HCT116 (cell line): Measurements from ENCODE around the gene SCCPDH. TPM values are rescaled to one million over a fixed set of nuclear protein-coding genes. Genes with fewer than 3 reads are reported as not detected.

Source experiments
- ATAC-seq: fragments of 200-7000 bp; cut with Tn5 transposase; 2 replicates; pipeline ENCODE4 v1.9.1; 2020; ENCODE audit warnings: mild to moderate bottlenecking, moderate library complexity
- BruUV-seq: library from RNA; stranded (reverse); fragments of 400-500 nt; replicated peaks from 2 replicates; lab custom pipeline; 2021; lab: Mats Ljungman, UMichigan
- CTCF ChIA-PET: fragments of 300-600 bp; sonication (Branson Sonifier 250); formaldehyde crosslinking; loops from one replicate; lab custom pipeline; 2021; ENCODE audit warnings: antibody characterized with exemption; lab: Charles Lee
- POLR2A ChIA-PET: fragments of 300-600, 350-600 bp; sonication (Branson Sonifier 250); formaldehyde crosslinking; loops from one replicate; lab custom pipeline; 2021; ENCODE audit warnings: antibody characterized with exemption; lab: Charles Lee
- RAD21 ChIA-PET, 2 experiments: fragments of 300-600 bp; sonication (Branson Sonifier 250); formaldehyde crosslinking; loops; one replicate each; lab custom pipeline; 2023; ENCODE audit warnings: low total read pairs in 2 of 2; ENCODE audit not compliant: uncharacterized antibody in 2 of 2, unreplicated experiment in 2 of 2, low non-redundant PET in 1 of 2; lab: Charles Lee
- DNase-seq: peaks from one replicate; pipeline ENCODE4 v3.0.0-alpha.2; 2010; ENCODE audit warnings: low read depth, low spot score
- H2AFZ ChIP-seq: fragments of 200-600 bp; shearing (Covaris generic), sonication (generic); 2 replicates; pipeline ENCODE4 v1.6.1; 2017; ENCODE audit warnings: low read depth, mixed run types, mixed read lengths, antibody characterized with exemption, low read length; ENCODE audit not compliant: poor library complexity, severe bottlenecking
- H3K27ac ChIP-seq: 2 replicates; pipeline ENCODE4 v1.5.1; 2012; ENCODE audit warnings: low read depth, low read length
- H3K27me3 ChIP-seq: fragments of 200-600 bp; sonication (generic); 2 replicates; pipeline ENCODE4 v1.6.1; 2016; ENCODE audit warnings: mixed run types, low read length, mixed read lengths; ENCODE audit not compliant: insufficient read depth
- H3K36me3 ChIP-seq, 2 experiments: fragments of 200-500 bp in 1 of 2; fragments of 200-600 bp in 1 of 2; sonication (Bioruptor generic) in 1 of 2; sonication (generic) in 1 of 2; 2 replicates each; pipeline versions ENCODE4 v1.5.1 to v1.6.1; 2014 to 2016; ENCODE audit warnings: low read length in 2 of 2, inconsistent platforms in 1 of 2, mixed read lengths in 1 of 2, mixed run types in 1 of 2; ENCODE audit not compliant: insufficient read depth in 2 of 2, control insufficient read depth in 1 of 2
- H3K4me1 ChIP-seq, 2 experiments: fragments of 200-600 bp in 1 of 2; sonication (generic) in 1 of 2; 2 replicates each; pipeline versions ENCODE4 v1.5.1 to v1.6.1; 2012 to 2017; ENCODE audit warnings: low read length in 2 of 2, inconsistent platforms in 1 of 2, mild to moderate bottlenecking in 1 of 2, mixed read lengths in 1 of 2, mixed run types in 1 of 2, moderate library complexity in 1 of 2; ENCODE audit not compliant: insufficient read depth in 2 of 2, control insufficient read depth in 1 of 2
- H3K4me2 ChIP-seq: fragments of 200-600 bp; sonication (generic); 2 replicates; pipeline ENCODE4 v1.6.1; 2017; ENCODE audit warnings: mixed run types, low read length, mixed read lengths
- H3K4me3 ChIP-seq, 2 experiments: fragments of 200-600 bp in 1 of 2; sonication (generic) in 1 of 2; replicated peaks in 1 of 2; 2 replicates each; pipeline ENCODE4 v1.5.1; 2011 to 2016; ENCODE audit warnings: low read length in 2 of 2, control low read depth in 1 of 2, low read depth in 1 of 2, mild to moderate bottlenecking in 1 of 2, mixed read lengths in 1 of 2, mixed run types in 1 of 2
- H3K79me2 ChIP-seq: fragments of 200-600 bp; sonication (generic); 2 replicates; pipeline ENCODE4 v1.6.1; 2017; ENCODE audit warnings: mild to moderate bottlenecking, mixed run types, low read length, moderate library complexity, mixed read lengths; ENCODE audit not compliant: insufficient read depth
- H3K9ac ChIP-seq: fragments of 200-600 bp; sonication (generic); 2 replicates; pipeline ENCODE4 v1.6.1; 2016; ENCODE audit warnings: low read length, mixed read lengths
- H3K9me2 ChIP-seq: fragments of 200-600 bp; sonication (generic), shearing (Covaris generic); 2 replicates; pipeline ENCODE4 v1.6.1; 2017; ENCODE audit warnings: mixed run types, mild to moderate bottlenecking, moderate library complexity; ENCODE audit not compliant: insufficient read depth
- H3K9me3 ChIP-seq, 2 experiments: fragments of 200-500 bp in 1 of 2; fragments of 200-600 bp in 1 of 2; sonication (Bioruptor generic) in 1 of 2; sonication (generic) in 1 of 2; 2 replicates each; pipeline ENCODE4 v1.6.1; 2014 to 2017; ENCODE audit warnings: low read length in 2 of 2, mixed read lengths in 2 of 2, inconsistent platforms in 1 of 2, low read depth in 1 of 2, mild to moderate bottlenecking in 1 of 2, mixed run types in 1 of 2, moderate library complexity in 1 of 2; ENCODE audit not compliant: control insufficient read depth in 1 of 2, insufficient read depth in 1 of 2
- H4K20me1 ChIP-seq: fragments of 200-600 bp; sonication (generic), shearing (Covaris generic); 2 replicates; pipeline ENCODE4 v1.6.1; 2017; ENCODE audit warnings: mixed run types, mild to moderate bottlenecking, moderate library complexity; ENCODE audit not compliant: insufficient read depth
- CBX3 ChIP-seq: IDR thresholded peaks from 2 replicates; pipeline ENCODE4 v1.6.1; 2012; ENCODE audit warnings: low read depth
- EGR1 ChIP-seq: IDR thresholded peaks from 2 replicates; pipeline ENCODE4 v1.6.1; 2012; ENCODE audit warnings: low read depth
- ELF1 ChIP-seq: IDR thresholded peaks from 2 replicates; pipeline ENCODE4 v1.6.1; 2012; ENCODE audit warnings: low read depth, borderline replicate concordance
- EZH2 ChIP-seq: fragments of 200-600 bp; sonication (generic); IDR thresholded peaks from 2 replicates; pipeline ENCODE4 v1.6.1; 2017; ENCODE audit warnings: antibody characterized with exemption, mixed run types
- EZH2phosphoT487 ChIP-seq: fragments of 200-600 bp; IDR thresholded peaks from 2 replicates; pipeline ENCODE4 v1.6.1; 2018; ENCODE audit warnings: antibody characterized with exemption, borderline replicate concordance
- FOSL1 ChIP-seq: IDR thresholded peaks from 2 replicates; pipeline ENCODE4 v1.6.1; 2012; ENCODE audit warnings: low read depth
- JUND ChIP-seq: IDR thresholded peaks from 2 replicates; pipeline ENCODE4 v1.6.1; 2012
- POLR2A ChIP-seq: IDR thresholded peaks from 2 replicates; pipeline ENCODE4 v1.7.0; 2011; ENCODE audit warnings: borderline replicate concordance; ENCODE audit not compliant: insufficient read depth, insufficient read length; ENCODE audit errors: extremely low read depth
- POLR2AphosphoS5 ChIP-seq: IDR thresholded peaks from 2 replicates; pipeline ENCODE4 v1.6.1; 2011; ENCODE audit warnings: mild to moderate bottlenecking, low read depth, low read length, moderate library complexity
- RAD21 ChIP-seq: IDR thresholded peaks from 2 replicates; pipeline ENCODE4 v1.6.1; 2012; ENCODE audit warnings: low read depth, mild to moderate bottlenecking
- SIN3A ChIP-seq: IDR thresholded peaks from 2 replicates; pipeline ENCODE4 v1.6.1; 2012; ENCODE audit warnings: low read depth
- SRF ChIP-seq: IDR thresholded peaks from 2 replicates; pipeline ENCODE4 v1.6.1; 2012; ENCODE audit warnings: low read depth
- YY1 ChIP-seq: IDR thresholded peaks from 2 replicates; pipeline ENCODE4 v1.6.1; 2011; ENCODE audit warnings: low read length, low read depth, moderate library complexity, mild to moderate bottlenecking; ENCODE audit not compliant: insufficient replicate concordance; ENCODE audit errors: extremely low read depth
- ZFX ChIP-seq: fragments of 450-650 bp; IDR thresholded peaks from 2 replicates; pipeline ENCODE4 v1.6.1; 2017
- ZNF274 ChIP-seq: fragments of 200-500 bp; sonication (Bioruptor generic); IDR thresholded peaks from 2 replicates; pipeline ENCODE4 v1.6.1; 2014; ENCODE audit warnings: mild to moderate bottlenecking, low read depth, low read length, inconsistent platforms
- intact Hi-C: fragments of 100-400 bp; cut with micrococcal nuclease; formaldehyde crosslinking; loops from 2 replicates; pipeline ENCODE4 v1.10.0; 2022
- total RNA-seq: library from RNA; stranded (reverse); gene quantifications from one replicate; pipeline ENCODE4 v1.2.1, GENCODE V29; 2021; ENCODE audit not compliant: unreplicated experiment
- TF ChIP-seq, protein P1 (sequence below), 3 experiments: fragments of 200-600 bp in 1 of 3; sonication (generic) in 1 of 3; IDR thresholded peaks in 2 of 3; conservative IDR thresholded peaks in 1 of 3; 2 replicates each; pipeline ENCODE4 v1.5.1; 2012 to 2017; ENCODE audit warnings: low read depth in 2 of 3, low read length in 2 of 3, antibody characterized with exemption in 1 of 3, borderline replicate concordance in 1 of 3, control low read depth in 1 of 3, mild to moderate bottlenecking in 1 of 3, mixed read lengths in 1 of 3, mixed run types in 1 of 3, moderate library complexity in 1 of 3; ENCODE audit not compliant: insufficient read depth in 1 of 3
- TF ChIP-seq, protein P2 (sequence below): IDR thresholded peaks from 2 replicates; pipeline ENCODE4 v1.6.1; 2012
- TF ChIP-seq, protein P3 (sequence below): IDR thresholded peaks from 2 replicates; pipeline ENCODE4 v1.6.1; 2012
- TF ChIP-seq, protein P4 (sequence below): IDR thresholded peaks from 2 replicates; pipeline ENCODE4 v1.6.1; 2012; ENCODE audit warnings: low read depth
- TF ChIP-seq, protein P5 (sequence below): IDR thresholded peaks from 2 replicates; pipeline ENCODE4 v1.6.1; 2011; ENCODE audit warnings: mild to moderate bottlenecking, low read length, moderate library complexity; ENCODE audit not compliant: insufficient replicate concordance; ENCODE audit errors: extremely low read depth

Gene SCCPDH
- total RNA-seq, 1 experiment from 2014 or later = 0.30 TPM

DNA sequence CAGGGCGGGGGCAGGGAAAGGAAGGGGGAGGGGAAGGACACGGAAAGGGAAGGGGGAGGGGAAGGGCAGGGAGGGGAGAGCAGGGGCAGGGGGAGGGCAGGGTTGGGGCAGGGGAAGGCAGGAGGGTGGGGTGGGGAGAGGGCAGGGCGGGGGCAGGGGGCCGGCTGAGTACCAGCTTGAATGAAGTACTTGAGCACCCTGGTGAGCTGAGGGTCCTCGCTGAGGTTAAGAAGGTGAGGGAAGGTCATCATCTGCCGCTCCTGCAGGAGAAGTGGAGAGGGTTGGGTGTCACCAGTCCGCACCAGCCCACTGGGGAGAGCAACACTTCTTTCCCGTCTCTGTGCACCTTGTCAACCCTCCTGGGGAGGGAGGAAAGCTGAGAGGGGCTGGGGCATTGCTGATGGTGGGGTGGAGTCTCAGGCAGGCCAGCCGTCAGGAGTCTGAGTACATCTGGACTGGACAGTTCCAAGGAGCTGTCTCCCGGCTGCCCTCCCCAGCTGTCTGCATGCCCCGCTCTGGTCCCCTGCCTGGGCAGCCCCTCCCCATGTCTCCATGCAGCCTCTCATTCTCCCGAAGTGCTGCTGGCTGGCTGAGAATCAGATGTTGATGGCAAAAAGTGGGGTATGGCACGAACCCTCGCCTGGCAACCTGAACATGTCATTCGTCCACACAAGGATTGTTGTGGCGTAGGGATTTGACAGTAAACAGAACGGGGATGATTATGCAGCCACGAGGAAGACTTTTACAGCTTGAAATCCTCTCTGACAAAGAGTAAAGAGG lies 70.0 kb downstream of the SCCPDH start:
- Histone ChIP-seq H4K20me1 (no peaks in the 10 kb centered on the region), H3K79me2 (no peaks in the 10 kb centered on the region), H3K27ac (no peak overlapping the region), H3K9me2 (no peaks in the 10 kb centered on the region), H3K27me3 (no peaks in the 10 kb centered on the region), H3K36me3 (no peaks in the 10 kb centered on the region), H3K9ac (no peak overlapping the region), H3K4me2 (no peak overlapping the region), H3K9me3 (no peaks in the 10 kb centered on the region), H2AFZ (no peak overlapping the region), H3K4me1 (no peaks in the 10 kb centered on the region), H3K4me3 (no peak overlapping the region)
- intact Hi-C loops = no loop called here
- ChIA-PET RAD21 (no interaction called here), POLR2A (no interaction called here), CTCF (no interaction called here)
- BruUV-seq = no TSS peak
- TF ChIP-seq, protein P1, sequence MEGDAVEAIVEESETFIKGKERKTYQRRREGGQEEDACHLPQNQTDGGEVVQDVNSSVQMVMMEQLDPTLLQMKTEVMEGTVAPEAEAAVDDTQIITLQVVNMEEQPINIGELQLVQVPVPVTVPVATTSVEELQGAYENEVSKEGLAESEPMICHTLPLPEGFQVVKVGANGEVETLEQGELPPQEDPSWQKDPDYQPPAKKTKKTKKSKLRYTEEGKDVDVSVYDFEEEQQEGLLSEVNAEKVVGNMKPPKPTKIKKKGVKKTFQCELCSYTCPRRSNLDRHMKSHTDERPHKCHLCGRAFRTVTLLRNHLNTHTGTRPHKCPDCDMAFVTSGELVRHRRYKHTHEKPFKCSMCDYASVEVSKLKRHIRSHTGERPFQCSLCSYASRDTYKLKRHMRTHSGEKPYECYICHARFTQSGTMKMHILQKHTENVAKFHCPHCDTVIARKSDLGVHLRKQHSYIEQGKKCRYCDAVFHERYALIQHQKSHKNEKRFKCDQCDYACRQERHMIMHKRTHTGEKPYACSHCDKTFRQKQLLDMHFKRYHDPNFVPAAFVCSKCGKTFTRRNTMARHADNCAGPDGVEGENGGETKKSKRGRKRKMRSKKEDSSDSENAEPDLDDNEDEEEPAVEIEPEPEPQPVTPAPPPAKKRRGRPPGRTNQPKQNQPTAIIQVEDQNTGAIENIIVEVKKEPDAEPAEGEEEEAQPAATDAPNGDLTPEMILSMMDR (IDR thresholded peaks at IDR 0.05 in 2 of 3, conservative IDR thresholded peaks at IDR 0.05 in 1 of 3; ENCODE audit: borderline replicate concordance in 1 of 3, insufficient read depth in 1 of 3, low read depth in 2 of 3, low read length in 2 of 3) = no peak
- TF ChIP-seq ZFX (no peak), YY1 (no peak), ELF1 (no peak), EZH2phosphoT487 (no peak), SIN3A (no peak), RAD21 (no peak), POLR2AphosphoS5 (no peak), CBX3 (no peak), EGR1 (no peak), SRF (no peak), FOSL1 (no peak), ZNF274 (no peak), EZH2 (no peak), POLR2A (no peak), JUND (no peak)
- TF ChIP-seq, protein P2, sequence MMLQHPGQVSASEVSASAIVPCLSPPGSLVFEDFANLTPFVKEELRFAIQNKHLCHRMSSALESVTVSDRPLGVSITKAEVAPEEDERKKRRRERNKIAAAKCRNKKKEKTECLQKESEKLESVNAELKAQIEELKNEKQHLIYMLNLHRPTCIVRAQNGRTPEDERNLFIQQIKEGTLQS = no peak
- TF ChIP-seq, protein P3, sequence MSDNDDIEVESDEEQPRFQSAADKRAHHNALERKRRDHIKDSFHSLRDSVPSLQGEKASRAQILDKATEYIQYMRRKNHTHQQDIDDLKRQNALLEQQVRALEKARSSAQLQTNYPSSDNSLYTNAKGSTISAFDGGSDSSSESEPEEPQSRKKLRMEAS = no peak
- TF ChIP-seq, protein P4, sequence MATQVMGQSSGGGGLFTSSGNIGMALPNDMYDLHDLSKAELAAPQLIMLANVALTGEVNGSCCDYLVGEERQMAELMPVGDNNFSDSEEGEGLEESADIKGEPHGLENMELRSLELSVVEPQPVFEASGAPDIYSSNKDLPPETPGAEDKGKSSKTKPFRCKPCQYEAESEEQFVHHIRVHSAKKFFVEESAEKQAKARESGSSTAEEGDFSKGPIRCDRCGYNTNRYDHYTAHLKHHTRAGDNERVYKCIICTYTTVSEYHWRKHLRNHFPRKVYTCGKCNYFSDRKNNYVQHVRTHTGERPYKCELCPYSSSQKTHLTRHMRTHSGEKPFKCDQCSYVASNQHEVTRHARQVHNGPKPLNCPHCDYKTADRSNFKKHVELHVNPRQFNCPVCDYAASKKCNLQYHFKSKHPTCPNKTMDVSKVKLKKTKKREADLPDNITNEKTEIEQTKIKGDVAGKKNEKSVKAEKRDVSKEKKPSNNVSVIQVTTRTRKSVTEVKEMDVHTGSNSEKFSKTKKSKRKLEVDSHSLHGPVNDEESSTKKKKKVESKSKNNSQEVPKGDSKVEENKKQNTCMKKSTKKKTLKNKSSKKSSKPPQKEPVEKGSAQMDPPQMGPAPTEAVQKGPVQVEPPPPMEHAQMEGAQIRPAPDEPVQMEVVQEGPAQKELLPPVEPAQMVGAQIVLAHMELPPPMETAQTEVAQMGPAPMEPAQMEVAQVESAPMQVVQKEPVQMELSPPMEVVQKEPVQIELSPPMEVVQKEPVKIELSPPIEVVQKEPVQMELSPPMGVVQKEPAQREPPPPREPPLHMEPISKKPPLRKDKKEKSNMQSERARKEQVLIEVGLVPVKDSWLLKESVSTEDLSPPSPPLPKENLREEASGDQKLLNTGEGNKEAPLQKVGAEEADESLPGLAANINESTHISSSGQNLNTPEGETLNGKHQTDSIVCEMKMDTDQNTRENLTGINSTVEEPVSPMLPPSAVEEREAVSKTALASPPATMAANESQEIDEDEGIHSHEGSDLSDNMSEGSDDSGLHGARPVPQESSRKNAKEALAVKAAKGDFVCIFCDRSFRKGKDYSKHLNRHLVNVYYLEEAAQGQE = no peak
- TF ChIP-seq, protein P5, sequence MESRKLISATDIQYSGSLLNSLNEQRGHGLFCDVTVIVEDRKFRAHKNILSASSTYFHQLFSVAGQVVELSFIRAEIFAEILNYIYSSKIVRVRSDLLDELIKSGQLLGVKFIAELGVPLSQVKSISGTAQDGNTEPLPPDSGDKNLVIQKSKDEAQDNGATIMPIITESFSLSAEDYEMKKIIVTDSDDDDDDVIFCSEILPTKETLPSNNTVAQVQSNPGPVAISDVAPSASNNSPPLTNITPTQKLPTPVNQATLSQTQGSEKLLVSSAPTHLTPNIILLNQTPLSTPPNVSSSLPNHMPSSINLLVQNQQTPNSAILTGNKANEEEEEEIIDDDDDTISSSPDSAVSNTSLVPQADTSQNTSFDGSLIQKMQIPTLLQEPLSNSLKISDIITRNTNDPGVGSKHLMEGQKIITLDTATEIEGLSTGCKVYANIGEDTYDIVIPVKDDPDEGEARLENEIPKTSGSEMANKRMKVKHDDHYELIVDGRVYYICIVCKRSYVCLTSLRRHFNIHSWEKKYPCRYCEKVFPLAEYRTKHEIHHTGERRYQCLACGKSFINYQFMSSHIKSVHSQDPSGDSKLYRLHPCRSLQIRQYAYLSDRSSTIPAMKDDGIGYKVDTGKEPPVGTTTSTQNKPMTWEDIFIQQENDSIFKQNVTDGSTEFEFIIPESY = no peak
- ATAC-seq (no peak), DNase-seq (no peak)
